ENCODE data around the gene CYP2A7.
"Not testable (repeated sequence)": the region's sequence is repeated elsewhere in the genome, so short reads cannot be mapped to it uniquely, and the experiment has no call there.

CYP2A7 gene

DNA sequence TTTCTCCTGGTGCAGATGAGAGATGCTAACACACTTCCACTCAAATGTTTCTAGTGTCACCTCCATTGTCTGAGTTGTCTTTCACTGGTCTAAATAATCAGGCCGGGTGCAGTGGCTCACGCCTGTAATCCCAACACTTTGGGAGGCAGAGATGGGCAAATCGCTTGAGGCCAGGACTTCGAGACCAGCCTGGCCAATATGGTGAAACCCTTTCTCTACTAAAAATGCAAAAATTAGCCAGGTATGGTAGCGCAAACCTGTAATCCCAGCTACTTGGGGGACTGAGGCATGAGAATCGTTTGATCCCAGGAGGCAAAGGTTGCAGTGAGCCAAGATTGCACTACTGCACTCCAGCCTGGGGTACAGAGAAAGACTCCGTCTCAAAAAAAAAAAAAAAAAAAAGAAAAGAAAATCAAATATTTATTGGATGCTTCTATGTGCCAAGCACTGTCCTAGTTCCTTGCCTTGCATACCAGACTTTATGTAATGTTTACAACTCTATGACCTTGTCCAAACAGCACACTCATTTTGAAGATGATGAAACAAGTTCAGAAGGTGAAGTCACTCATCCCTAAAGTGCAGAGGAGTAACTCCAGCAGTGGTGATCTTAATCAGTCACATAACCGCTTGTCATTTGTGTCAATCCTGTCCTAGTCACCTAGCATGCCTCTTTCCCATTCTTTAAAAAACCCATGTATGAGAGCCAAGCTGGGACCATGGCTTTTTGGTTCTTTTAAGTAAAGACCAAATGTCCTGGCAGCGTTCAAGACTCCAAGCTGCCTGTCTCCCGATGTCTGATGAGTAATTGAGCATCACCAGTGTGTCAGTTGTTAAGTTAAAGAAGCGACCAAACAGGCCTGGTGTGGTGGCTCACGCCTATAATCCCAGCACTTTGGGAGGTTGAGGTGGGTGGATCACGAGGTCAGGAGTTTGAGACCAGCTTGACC is 15.1 kb upstream of the CYP2A7 start:
- DNase-seq, result not testable (repeated sequence)

DNA sequence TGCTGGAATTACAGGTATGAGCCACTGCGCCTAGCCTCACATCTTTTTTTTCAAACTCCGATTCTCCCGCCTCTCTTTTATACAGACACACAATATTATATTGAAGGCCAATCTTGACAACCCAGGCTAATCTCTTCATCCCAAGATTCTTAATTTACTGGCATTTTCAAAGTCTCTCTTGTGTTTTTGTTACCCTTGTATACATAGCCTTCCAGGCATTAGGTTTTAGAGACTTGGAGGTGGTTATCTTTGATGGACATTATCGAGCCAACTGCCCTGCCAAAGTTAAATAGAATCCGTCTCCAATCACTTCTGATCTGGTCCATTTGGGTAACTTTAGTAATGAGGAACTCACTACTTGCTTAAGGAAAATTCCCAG is 14.4 kb upstream of the CYP2A7 start:
- no peak for DNase-seq

GRCh38 chr19:40893112-40893511 is 11.1 kb upstream of the CYP2A7 start:
- DNase-seq, result no peak

GRCh38 chr19:40889366-40889765 is 7.3 kb upstream of the CYP2A7 start:
- DNase-seq, result no peak

DNA sequence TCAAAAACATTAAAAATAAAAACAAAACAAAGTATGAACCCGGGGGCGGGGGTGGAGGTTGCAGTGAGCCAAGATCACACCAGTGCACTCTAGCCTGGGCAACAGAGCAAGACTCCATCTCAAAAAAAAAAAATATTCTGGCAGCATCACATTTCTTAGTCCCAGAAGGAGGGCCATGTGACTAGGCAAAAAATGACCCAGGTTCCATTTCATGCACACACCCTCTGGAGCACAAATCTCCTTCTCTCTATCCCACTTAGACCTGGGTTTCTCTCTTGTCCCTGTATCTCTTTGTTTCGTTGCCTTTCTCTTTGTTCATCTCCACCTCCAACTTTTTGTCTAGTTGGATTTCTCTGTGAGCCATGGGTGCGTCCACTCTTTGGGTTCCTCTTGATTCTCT is 6.2 kb upstream of the CYP2A7 start:
- DNase-seq, result no peak

GRCh38 chr19:40884187-40884931 is 2.3 kb upstream of the CYP2A7 start:
- not testable (repeated sequence) for DNase-seq

DNA sequence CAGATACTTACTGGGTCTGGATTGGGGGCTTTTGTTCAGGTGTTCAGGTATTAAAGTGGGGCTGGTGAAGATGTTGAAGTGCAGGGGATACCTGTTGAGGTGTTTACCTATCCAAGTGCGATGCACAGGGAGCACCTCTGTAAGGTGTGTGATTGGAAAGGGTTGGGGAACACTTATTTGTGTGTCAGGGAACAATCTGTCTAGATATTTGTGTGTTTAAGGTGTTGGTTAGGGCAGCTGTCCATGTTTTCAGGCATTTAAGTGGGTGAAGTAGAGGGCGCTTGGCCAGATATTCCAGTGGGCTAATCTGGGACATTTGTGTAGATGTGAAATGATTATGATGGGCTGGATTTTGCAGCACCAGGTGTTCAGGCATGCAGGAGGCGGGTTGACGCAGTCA is 2.7 kb downstream of the CYP2A7 start:
- DNase-seq, result not testable (repeated sequence)

- DNase-seq, result peak; percentile 91
These were observed 6.5 kb downstream of the CYP2A7 start for GRCh38 chr19:40875526-40875951.

DNA sequence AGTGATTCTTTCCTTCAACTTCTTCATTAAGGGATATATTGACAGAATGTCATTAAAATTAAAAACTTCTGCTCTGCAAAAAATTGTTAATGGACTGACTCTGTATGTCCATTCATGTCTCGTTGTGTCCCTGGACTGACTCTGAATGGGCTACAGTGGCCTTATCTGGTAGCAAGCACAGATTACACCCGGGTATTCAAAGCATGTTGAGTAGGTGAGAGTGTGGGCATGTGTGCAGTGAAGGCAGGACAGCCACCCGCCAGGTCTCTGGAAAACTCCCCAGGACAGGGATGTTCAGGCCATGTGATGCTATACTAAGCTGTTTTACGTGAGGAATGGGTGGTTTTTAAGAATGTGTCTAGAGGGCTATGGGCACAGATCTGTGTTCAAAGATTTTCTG is 7.2 kb downstream of the CYP2A7 start:
- not testable (repeated sequence) for DNase-seq

DNA sequence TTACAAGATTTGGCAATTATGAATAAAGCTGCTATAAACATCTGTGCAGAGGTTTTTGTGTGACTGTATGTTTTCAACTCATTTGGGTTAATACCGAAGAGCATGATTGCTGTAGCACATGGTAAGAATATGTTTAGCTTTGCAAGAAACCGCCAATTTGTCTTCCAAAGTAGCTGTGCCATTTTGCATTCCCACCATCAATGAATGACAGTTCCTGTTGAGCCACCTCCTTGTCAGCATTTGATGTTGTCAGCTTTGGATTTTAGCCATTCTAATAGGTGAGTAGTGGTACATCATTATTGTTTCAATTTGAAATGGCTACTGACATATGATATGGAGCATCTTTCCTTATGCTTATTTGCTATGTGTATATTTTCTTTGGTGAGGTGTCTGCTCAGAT is 8.2 kb downstream of the CYP2A7 start:
- DNase-seq, result not testable (repeated sequence)

DNA sequence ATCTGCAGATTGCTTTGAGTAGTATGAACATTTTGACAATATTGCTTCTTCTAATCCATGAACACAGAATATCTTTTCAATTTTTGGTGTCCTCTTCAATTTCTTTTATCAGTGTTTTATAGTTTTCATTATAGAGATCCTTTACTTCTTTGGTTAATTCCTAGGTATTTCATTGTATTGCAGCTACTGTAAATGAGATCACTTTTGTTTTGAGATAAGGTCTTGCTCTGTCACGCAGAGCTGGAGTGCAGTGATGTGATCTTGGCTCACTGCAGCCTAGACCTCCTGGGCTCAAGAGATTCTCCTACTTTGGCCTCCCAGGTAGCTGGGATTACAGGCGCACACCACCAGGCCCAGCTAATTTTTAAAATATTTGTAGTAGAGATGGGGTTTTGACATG is 9.8 kb downstream of the CYP2A7 start:
- no peak for DNase-seq

GRCh38 chr19:40867701-40868100 is 14.3 kb downstream of the CYP2A7 start:
- no peak for DNase-seq

DNA sequence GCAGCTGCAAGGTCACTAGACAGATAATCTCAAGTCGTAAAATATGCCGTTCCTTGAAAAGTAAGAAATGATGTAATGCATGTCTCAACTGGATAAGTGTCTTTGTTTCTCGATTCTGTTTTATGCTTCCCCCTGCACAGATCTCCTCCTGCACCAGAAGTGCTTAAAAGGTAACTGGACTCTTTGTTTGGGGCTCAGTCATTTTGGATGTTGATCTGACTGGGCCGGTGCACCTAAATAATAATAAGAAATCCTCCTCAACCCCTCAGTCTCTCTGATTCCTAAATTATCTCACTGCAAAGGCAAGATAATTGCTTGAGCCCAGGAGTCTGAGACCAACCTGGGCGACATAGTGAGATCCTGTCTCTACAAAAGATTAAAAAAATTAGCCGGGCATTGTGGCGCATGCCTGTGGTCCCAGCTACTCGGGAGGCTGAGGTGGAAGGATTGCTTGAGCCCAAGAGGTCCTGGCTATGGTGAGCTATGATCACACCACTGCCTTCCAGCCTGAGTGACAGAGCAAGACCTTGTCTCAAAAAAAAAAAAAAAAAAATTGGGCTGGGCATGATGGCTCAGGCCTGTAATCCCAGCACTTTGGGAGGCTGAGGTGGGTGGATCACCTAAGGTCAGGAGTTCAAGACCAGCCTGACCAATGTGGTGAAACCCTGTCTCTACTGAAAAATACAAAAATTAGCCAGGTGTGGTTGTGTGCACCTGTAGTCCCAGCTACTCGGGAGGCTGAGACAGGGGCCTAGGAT is 17.1 kb downstream of the CYP2A7 start:
- DNase-seq, result not testable (repeated sequence)

GRCh38 chr19:40862785-40863184 is 19.2 kb downstream of the CYP2A7 start:
- no peak for DNase-seq

DNA sequence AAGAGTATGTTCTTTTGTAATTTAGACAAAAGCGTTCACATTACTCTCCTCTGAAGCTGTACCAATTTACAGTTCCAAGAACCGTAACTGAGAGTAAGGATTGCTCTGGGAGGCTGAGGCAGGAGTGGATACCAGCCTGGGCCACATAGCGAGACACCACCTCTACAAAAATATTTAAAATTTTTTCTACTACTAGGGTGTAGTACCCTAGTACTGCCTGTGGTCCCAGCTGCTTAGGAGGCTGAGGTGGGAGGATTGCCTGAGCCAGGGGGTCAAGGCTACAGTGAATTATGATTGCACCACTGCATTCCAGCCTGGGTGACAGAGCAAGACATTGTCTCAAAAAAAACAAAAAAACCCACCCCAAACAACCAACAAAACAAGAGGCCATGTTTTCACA is 19.7 kb downstream of the CYP2A7 start:
- no peak for DNase-seq

GRCh38 chr19:40858109-40858508 is 23.9 kb downstream of the CYP2A7 start:
- DNase-seq, result no peak

DNA sequence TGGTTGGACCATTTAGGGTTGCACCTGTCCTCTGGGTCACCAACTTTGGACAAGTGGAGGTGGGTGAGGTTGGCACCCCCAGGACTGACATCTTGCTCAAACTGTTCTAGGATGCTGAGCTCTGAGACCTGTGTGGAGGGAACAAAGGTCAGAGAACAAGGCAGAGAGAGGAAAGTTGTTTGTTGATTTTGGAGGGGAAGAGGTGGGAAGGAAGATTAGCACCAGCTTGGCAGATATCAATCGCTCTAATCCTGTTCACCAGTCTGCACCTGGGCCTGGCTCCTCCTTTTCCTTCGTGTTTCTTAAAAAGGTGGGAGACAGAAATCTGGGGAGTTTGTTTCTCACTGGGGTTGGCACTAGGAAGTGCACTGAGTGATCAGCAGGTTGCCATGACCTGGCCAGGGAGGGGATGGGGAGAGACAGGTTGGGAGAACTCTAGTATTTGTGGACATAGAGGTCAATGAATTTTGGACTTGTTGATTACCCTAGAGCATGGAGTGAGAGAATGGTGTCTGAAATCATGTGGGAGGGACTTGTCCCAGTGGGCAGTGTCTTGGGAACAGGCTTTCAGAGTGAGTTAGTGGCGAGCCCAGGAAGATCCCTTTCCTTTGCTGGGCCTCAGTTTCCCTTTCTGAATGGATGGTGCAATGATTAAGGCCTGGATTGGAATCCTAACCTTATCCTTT is 29.4 kb downstream of the CYP2A7 start:
- DNase-seq, result not testable (repeated sequence)

DNA sequence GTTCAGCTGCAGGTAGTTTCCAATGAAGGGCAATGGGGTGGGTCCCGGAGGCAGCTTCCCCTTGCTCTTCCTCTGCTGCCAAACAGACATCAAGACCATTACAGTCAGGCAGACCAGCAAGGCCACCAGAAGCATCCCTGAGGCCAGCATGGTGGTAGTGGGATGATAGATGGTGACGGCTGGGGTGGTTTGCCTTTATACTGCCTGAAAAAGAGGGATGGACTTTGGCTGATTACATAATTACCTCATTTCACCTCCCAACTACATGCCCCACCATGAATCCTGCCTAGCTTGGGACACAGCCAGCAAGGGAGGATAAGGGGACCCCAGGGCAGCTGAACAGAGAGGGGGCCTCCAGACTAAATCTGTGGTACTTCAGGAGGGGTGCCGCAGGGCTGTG is 31.8 kb downstream of the CYP2A7 start, which contains the start of gene CYP2A6:
Gene CYP2A6, minus strand, starts transcription at position 171 of the 400 bp plus-strand sequence. Its CDS starts 21 bp downstream, at position 150.
- not testable (repeated sequence) for DNase-seq

- not testable (repeated sequence) for DNase-seq
These were observed 35.3 kb downstream of the CYP2A7 start for GRCh38 chr19:40846722-40847121.

DNA sequence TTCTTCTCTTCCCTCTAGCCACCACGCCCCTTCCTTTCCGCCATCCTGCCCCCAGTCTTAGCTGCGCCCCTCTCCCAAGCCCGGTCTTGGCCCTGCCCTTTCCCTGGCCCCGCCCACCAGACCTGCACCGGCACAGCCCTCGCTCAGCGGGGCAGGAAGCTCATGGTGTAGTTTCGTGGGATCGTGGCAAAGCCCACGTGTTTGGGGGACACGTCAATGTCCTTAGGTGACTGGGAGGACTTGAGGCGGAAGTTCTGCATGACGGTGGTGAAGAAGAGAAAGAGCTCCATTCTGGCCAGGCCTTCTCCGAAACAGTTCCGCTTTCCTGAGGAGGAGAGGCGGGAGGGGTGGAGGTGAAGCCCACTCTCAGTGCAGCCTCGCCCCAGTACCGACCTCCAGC is 38.4 kb downstream of the CYP2A7 start:
- peak; percentile 83 for DNase-seq

- DNase-seq, result not testable (repeated sequence)
These were observed 38.9 kb downstream of the CYP2A7 start for GRCh38 chr19:40842997-40843652.

GRCh38 chr19:40842012-40842411 is 40.0 kb downstream of the CYP2A7 start:
- DNase-seq, result not testable (repeated sequence)
